IMR-90 (cell line): ENCODE measurements around the gene TEX22. TPM values are rescaled to one million over a fixed set of nuclear protein-coding genes. Genes with fewer than 3 reads are reported as not detected.

Experiments used
- ATAC-seq: fragments of 200-7000 bp; cut with Tn5 transposase; 2 replicates; pipeline ENCODE4 v1.9.1; 2020; ENCODE audit warnings: low read depth, mild to moderate bottlenecking, moderate library complexity
- BruUV-seq: library from RNA; stranded (reverse); fragments of 400-500 nt; replicated peaks from 2 replicates; lab custom pipeline; 2021; lab: Mats Ljungman, UMichigan
- CTCF ChIA-PET: fragments of 300-600 bp; formaldehyde crosslinking; extraction: SDS; loops from one replicate; lab custom pipeline; 2021; ENCODE audit warnings: antibody characterized with exemption; lab: Yijun Ruan, JAX
- POLR2A ChIA-PET: fragments of 300-600 bp; sonication (Branson Sonifier 250); formaldehyde crosslinking; loops from one replicate; lab custom pipeline; 2022; ENCODE audit warnings: antibody characterized with exemption; ENCODE audit not compliant: unreplicated experiment; lab: Charles Lee
- DNase-seq: peaks from one replicate; pipeline ENCODE4 v3.0.0; 2013
- H2AFZ ChIP-seq: replicated peaks from 2 replicates; pipeline ENCODE3; 2013; ENCODE audit warnings: low read length, mild to moderate bottlenecking; ENCODE audit not compliant: poor library complexity
- H2AK5ac ChIP-seq: 2 replicates; pipeline ENCODE4 v1.6.1; 2013; ENCODE audit warnings: low read depth, low read length, inconsistent platforms
- H2AK9ac ChIP-seq: replicated peaks from 2 replicates; pipeline ENCODE3; 2013; ENCODE audit warnings: mild to moderate bottlenecking, low read depth, low read length, moderate library complexity; ENCODE audit not compliant: poor library complexity
- H2BK120ac ChIP-seq: 2 replicates; pipeline ENCODE4 v1.6.1; 2013; ENCODE audit warnings: low read depth, low read length, inconsistent platforms
- H2BK15ac ChIP-seq: 3 replicates; pipeline ENCODE4 v1.6.1; 2013; ENCODE audit warnings: low read depth, low read length, inconsistent platforms
- H2BK20ac ChIP-seq: 2 replicates; pipeline ENCODE4 v1.6.1; 2013; ENCODE audit warnings: low read depth, mild to moderate bottlenecking, inconsistent platforms, low read length, moderate library complexity
- H2BK5ac ChIP-seq: 2 replicates; pipeline ENCODE4 v1.6.1; 2013; ENCODE audit warnings: mild to moderate bottlenecking, low read depth, low read length, inconsistent platforms; ENCODE audit not compliant: poor library complexity, severe bottlenecking
- H3K14ac ChIP-seq: replicated peaks from 2 replicates; pipeline ENCODE4 v1.6.1; 2013; ENCODE audit warnings: low read depth, low read length, inconsistent platforms
- H3K18ac ChIP-seq: 2 replicates; pipeline ENCODE4 v1.6.1; 2013; ENCODE audit warnings: low read depth, low read length, control low read depth
- H3K23ac ChIP-seq: 2 replicates; pipeline ENCODE4 v1.6.1; 2013; ENCODE audit warnings: low read depth, low read length, inconsistent platforms
- H3K27ac ChIP-seq: 2 replicates; pipeline ENCODE4 v1.5.1; 2013; ENCODE audit warnings: mild to moderate bottlenecking, control low read depth, low read length; ENCODE audit not compliant: insufficient read depth
- H3K27me3 ChIP-seq: 2 replicates; pipeline ENCODE4 v1.6.1; 2013; ENCODE audit warnings: low read length; ENCODE audit not compliant: control insufficient read depth, insufficient read depth
- H3K36me3 ChIP-seq: 2 replicates; pipeline ENCODE4 v1.6.1; 2013; ENCODE audit warnings: low read length, mixed read lengths; ENCODE audit not compliant: control insufficient read depth, insufficient read depth
- H3K4ac ChIP-seq: 2 replicates; pipeline ENCODE4 v1.6.1; 2013; ENCODE audit warnings: low read depth, low read length, inconsistent platforms
- H3K4me1 ChIP-seq: 2 replicates; pipeline ENCODE4 v1.6.1; 2013; ENCODE audit warnings: low read length, mixed read lengths; ENCODE audit not compliant: control insufficient read depth, insufficient read depth
- H3K4me2 ChIP-seq: 2 replicates; pipeline ENCODE4 v1.6.1; 2013; ENCODE audit warnings: low read depth, mild to moderate bottlenecking, control low read depth, low read length, moderate library complexity
- H3K4me3 ChIP-seq: 2 replicates; pipeline ENCODE4 v1.5.1; 2013; ENCODE audit warnings: low read depth, mild to moderate bottlenecking, control low read depth, low read length, moderate library complexity; ENCODE audit not compliant: insufficient read depth
- H3K56ac ChIP-seq: 2 replicates; pipeline ENCODE4 v1.6.1; 2013; ENCODE audit warnings: low read length, inconsistent platforms; ENCODE audit not compliant: insufficient read depth; ENCODE audit errors: extremely low read depth
- H3K79me1 ChIP-seq, 2 experiments: 2 replicates each; pipeline ENCODE4 v1.6.1; 2013; ENCODE audit warnings: low read length in 2 of 2, inconsistent platforms in 1 of 2, low read depth in 1 of 2
- H3K9ac ChIP-seq: 2 replicates; pipeline ENCODE4 v1.6.1; 2013; ENCODE audit warnings: low read depth, low read length, control low read depth
- H3K9me1 ChIP-seq: 2 replicates; pipeline ENCODE4 v1.6.1; 2013; ENCODE audit warnings: low read length, inconsistent platforms; ENCODE audit not compliant: insufficient read depth
- H3K9me3 ChIP-seq: 2 replicates; pipeline ENCODE4 v1.6.1; 2013; ENCODE audit warnings: low read length; ENCODE audit not compliant: control insufficient read depth, insufficient read depth
- H4K20me1 ChIP-seq: 2 replicates; pipeline ENCODE4 v1.6.1; 2013; ENCODE audit warnings: low read length, inconsistent platforms; ENCODE audit not compliant: insufficient read depth
- H4K5ac ChIP-seq: 2 replicates; pipeline ENCODE4 v1.6.1; 2013; ENCODE audit warnings: mild to moderate bottlenecking, low read depth, low read length, control low read depth
- H4K8ac ChIP-seq, 2 experiments: 2 replicates each; pipeline ENCODE4 v1.6.1; 2013; ENCODE audit warnings: low read depth in 2 of 2, low read length in 2 of 2, control low read depth in 1 of 2, inconsistent platforms in 1 of 2
- H4K91ac ChIP-seq: 2 replicates; pipeline ENCODE4 v1.6.1; 2013; ENCODE audit warnings: low read depth, low read length, inconsistent platforms; ENCODE audit not compliant: insufficient read depth
- BHLHE40 ChIP-seq: fragments of 150-350 bp; IDR thresholded peaks from 2 replicates; pipeline ENCODE4 v1.6.1; 2016; ENCODE audit warnings: mild to moderate bottlenecking, low read depth, low read length
- CEBPB ChIP-seq: IDR thresholded peaks from 2 replicates; pipeline ENCODE4 v1.6.1; 2012; ENCODE audit warnings: low read depth, low read length, improper control_type of control experiment
- CTCF ChIP-seq: conservative IDR thresholded peaks from 2 replicates; pipeline ENCODE4 v1.5.1; 2012; ENCODE audit warnings: mild to moderate bottlenecking, low read depth, low read length, improper control_type of control experiment
- MAFK ChIP-seq: IDR thresholded peaks from 2 replicates; pipeline ENCODE4 v1.6.1; 2012; ENCODE audit warnings: low read depth, low read length, improper control_type of control experiment
- MAZ ChIP-seq: IDR thresholded peaks from 2 replicates; pipeline ENCODE4 v1.6.1; 2012; ENCODE audit warnings: low read depth, mild to moderate bottlenecking, low read length, improper control_type of control experiment, moderate library complexity, borderline replicate concordance
- NFE2L2 ChIP-seq: fragments of 150-350 bp; IDR thresholded peaks from 2 replicates; pipeline ENCODE4 v1.6.1; 2016; ENCODE audit warnings: low read depth, mild to moderate bottlenecking, low read length
- POLR2A ChIP-seq: IDR thresholded peaks from 2 replicates; pipeline ENCODE4 v1.6.1; 2012; ENCODE audit warnings: mild to moderate bottlenecking, low read depth, low read length
- RAD21 ChIP-seq: IDR thresholded peaks from 2 replicates; pipeline ENCODE4 v1.6.1; 2012; ENCODE audit warnings: low read length, improper control_type of control experiment
- RCOR1 ChIP-seq: IDR thresholded peaks from 2 replicates; pipeline ENCODE4 v1.6.1; 2012; ENCODE audit warnings: mild to moderate bottlenecking, low read length, improper control_type of control experiment; ENCODE audit not compliant: insufficient replicate concordance
- RFX5 ChIP-seq: IDR thresholded peaks from 2 replicates; pipeline ENCODE4 v1.8.0; 2012; ENCODE audit warnings: low read depth, mild to moderate bottlenecking, low read length, moderate library complexity
- WGBS, 2 experiments: methylation state at CpG; one replicate each; pipeline versions ENCODE4 v1.1.5 to v1.1.7; 2013; ENCODE audit warnings: missing lambda C conversion rate in 2 of 2; ENCODE audit not compliant: insufficient read length in 1 of 2; ENCODE audit errors: extremely low coverage in 2 of 2; 5-methylcytosine and 5-hydroxymethylcytosine counted together
- dilution Hi-C: fragments of 300-500 bp; cut with HindIII; formaldehyde crosslinking; loops from one replicate; pipeline ENCODE4 v1.14.3; 2018; ENCODE audit warnings: low sequenced_read_pairs; ENCODE audit not compliant: unreplicated experiment
- in situ Hi-C: fragments of 300-500 bp; cut with MboI; formaldehyde crosslinking; loops from 3 replicates; pipeline ENCODE4 v1.14.3; 2019; ENCODE audit warnings: low sequenced_read_pairs, inconsistent platforms, mixed read lengths
- intact Hi-C: fragments of 100-400 bp; cut with micrococcal nuclease; formaldehyde crosslinking; loops from 2 replicates; pipeline ENCODE4 v1.10.0; 2022
- polyA plus RNA-seq, 3 experiments: library from polyadenylated mRNA; depleted of rRNA; stranded (reverse); fragments of >200 nt; gene quantifications; 2 replicates each; pipeline ENCODE4 v1.2.3, GENCODE V29; 2012; ENCODE audit warnings: low replicate concordance in 1 of 3
- total RNA-seq: library from RNA; depleted of rRNA; stranded (reverse); fragments of >200 nt; gene quantifications from 2 replicates; pipeline ENCODE4 v1.2.3, GENCODE V29; 2012; rRNA removed

Gene TEX22
- total and polyA plus RNA-seq, 2 of the 4 experiments (the other 2 are of a cell fraction), result 0.10 to 0.18 TPM

- TF ChIP-seq CEBPB (no peak), CTCF (no peak), RFX5 (no peak), RAD21 (no peak), MAFK (no peak), MAZ (no peak), RCOR1 (no peak), BHLHE40 (no peak), NFE2L2 (no peak), POLR2A (no peak)
- H2BK5ac ChIP-seq, result no peak overlapping the region
- H4K8ac ChIP-seq, result no peak overlapping the region
- no peak overlapping the region for H3K4me3 ChIP-seq
- in situ Hi-C loops, result no loop called here
- no peak overlapping the region for H3K27ac ChIP-seq
- H3K27me3 ChIP-seq, result no peaks in the 10 kb centered on the region
- 0 out of 2 replicates have a peak, but pooled peaks cover 3% of the 10 kb centered on the region for H3K9me1 ChIP-seq
- peaks cover 2% of the 10 kb centered on the region; the same call in 1 of the 2 replicates for H3K4me1 ChIP-seq
- H3K56ac ChIP-seq, result no peak overlapping the region
- POLR2A ChIA-PET, result no interaction called here
- H2AK9ac ChIP-seq, result no peak overlapping the region
- CTCF ChIA-PET, result interaction anchor here (1.2 kb wide), 1 partner anchor 28 kb away, joined by 3 read pairs; no protein-coding TSS in a partner anchor
- intact Hi-C loops, result no loop called here
- dilution Hi-C loops, result no loop called here
- H3K4ac ChIP-seq, result no peak overlapping the region
- H3K23ac ChIP-seq, result no peak overlapping the region
- no peak overlapping the region for H2BK15ac ChIP-seq
- H3K9ac ChIP-seq, result no peak overlapping the region
- no TSS peak for BruUV-seq
- no peak overlapping the region for H2BK20ac ChIP-seq
- no peaks in the 10 kb centered on the region; a peak in 1 of 4 replicates for H3K79me1 ChIP-seq
- no peak overlapping the region for H2AK5ac ChIP-seq
- no peak overlapping the region for H2AFZ ChIP-seq
- H3K4me2 ChIP-seq, result no peak overlapping the region
- 98% methylated on average over 13 of the region's 18 CpGs; no CpG with 5 or more reads in 1 of the 2 experiments for WGBS, 2 experiments
- H4K91ac ChIP-seq, result no peak overlapping the region
- H3K9me3 ChIP-seq, result no peaks in the 10 kb centered on the region
- no peaks in the 10 kb centered on the region; the same call in 1 of the 2 replicates for H4K20me1 ChIP-seq
- no peak overlapping the region for H2BK120ac ChIP-seq
- DNase-seq (no peak), ATAC-seq (no peak)
- peaks cover 59% of the 10 kb centered on the region for H3K36me3 ChIP-seq
- H4K5ac ChIP-seq, result no peak overlapping the region
- no peak overlapping the region for H3K14ac ChIP-seq
- no peak overlapping the region for H3K18ac ChIP-seq
Observed at GRCh38 chr14:105461903-105462302, 63.6 kb downstream of the TEX22 start.

Other genes starting within 250 kb of the TEX22 start
- 0.18 and 0.28 TPM in 2 replicates for gene JAG2, start 229.8 kb upstream of the TEX22 start, total RNA-seq
- gene JAG2, start 229.8 kb upstream of the TEX22 start, polyA plus RNA-seq (2012; rRNA removed), result 0.20 and 0.58 TPM in 2 replicates
- 5.6 and 6.4 TPM in 2 replicates for gene NUDT14, start 217.2 kb upstream of the TEX22 start, total RNA-seq
- gene NUDT14, start 217.2 kb upstream of the TEX22 start, polyA plus RNA-seq (2012; rRNA removed), result 9.3 and 11.8 TPM in 2 replicates
- gene BTBD6, start 150.0 kb upstream of the TEX22 start, total RNA-seq, result 31.4 and 43.9 TPM in 2 replicates
- 33.9 and 37.4 TPM in 2 replicates for gene BTBD6, start 150.0 kb upstream of the TEX22 start, polyA plus RNA-seq (2012; rRNA removed)
- 12.4 and 13.3 TPM in 2 replicates for gene BRF1, start 97.5 kb upstream of the TEX22 start, total RNA-seq
- 16.4 and 16.7 TPM in 2 replicates for gene BRF1, start 97.5 kb upstream of the TEX22 start, polyA plus RNA-seq (2012; rRNA removed)
- gene PACS2, start 83.8 kb upstream of the TEX22 start, total RNA-seq, result 15.3 and 15.6 TPM in 2 replicates
- 32.2 and 35.1 TPM in 2 replicates for gene PACS2, start 83.8 kb upstream of the TEX22 start, polyA plus RNA-seq (2012; rRNA removed)
- 19.4 and 21.5 TPM in 2 replicates for gene MTA1, start 21.3 kb downstream of the TEX22 start, total RNA-seq
- 61.6 and 74.5 TPM in 2 replicates for gene MTA1, start 21.3 kb downstream of the TEX22 start, polyA plus RNA-seq (2012; rRNA removed)
- gene CRIP2, start 76.3 kb downstream of the TEX22 start, total RNA-seq, result 18.1 and 20.3 TPM in 2 replicates
- gene CRIP2, start 76.3 kb downstream of the TEX22 start, polyA plus RNA-seq (2012; rRNA removed), result 123 and 149 TPM in 2 replicates
- gene CRIP1, start 88.3 kb downstream of the TEX22 start, total RNA-seq, result not detected in 2 replicates
- 0.21 and 1.0 TPM in 2 replicates for gene CRIP1, start 88.3 kb downstream of the TEX22 start, polyA plus RNA-seq (2012; rRNA removed)
- gene TEDC1, start 92.7 kb downstream of the TEX22 start, total RNA-seq, result 4.2 and 5.7 TPM in 2 replicates
- 6.4 and 9.4 TPM in 2 replicates for gene TEDC1, start 92.7 kb downstream of the TEX22 start, polyA plus RNA-seq (2012; rRNA removed)
- gene TMEM121, start 128.0 kb downstream of the TEX22 start, total RNA-seq, result 2.7 and 3.9 TPM in 2 replicates
- gene TMEM121, start 128.0 kb downstream of the TEX22 start, polyA plus RNA-seq (2012; rRNA removed), result 6.3 and 8.5 TPM in 2 replicates